SK-N-SH treated with all-trans-retinoic acid at 6 μM for 48 hours (cell line): ENCODE results near the gene GRIK4.

Source experiments
- CSDC2 ChIP-seq: fragments of 250-450 bp; sonication (Bioruptor Pico); IDR thresholded peaks from 2 replicates; pipeline ENCODE4 v1.5.0; 2020; ENCODE audit warnings: mild to moderate bottlenecking, moderate library complexity
- ESRRG ChIP-seq: fragments of 250-450 bp; sonication (Bioruptor Pico); IDR thresholded peaks from 2 replicates; pipeline ENCODE4 v1.6.1; 2021; ENCODE audit warnings: mild to moderate bottlenecking
- OSR1 ChIP-seq: fragments of 250-450 bp; sonication (Bioruptor Pico); IDR thresholded peaks from 2 replicates; pipeline ENCODE4 v1.8.0; 2022; ENCODE audit warnings: moderate library complexity, mild to moderate bottlenecking, inconsistent platforms
- POU6F1 ChIP-seq: fragments of 250-450 bp; sonication (Bioruptor Pico); IDR thresholded peaks from 2 replicates; pipeline ENCODE4 v1.8.0; 2021; ENCODE audit warnings: low read depth, mild to moderate bottlenecking, moderate library complexity, borderline replicate concordance
- SNAI2 ChIP-seq: fragments of 250-450 bp; sonication (Bioruptor Pico); IDR thresholded peaks from 2 replicates; pipeline ENCODE4 v1.5.0; 2020; ENCODE audit warnings: mild to moderate bottlenecking, moderate library complexity
- TOX ChIP-seq: fragments of 250-450 bp; sonication (Bioruptor Pico); IDR thresholded peaks from 2 replicates; pipeline ENCODE4 v1.8.0; 2021; ENCODE audit warnings: mild to moderate bottlenecking, moderate library complexity, borderline replicate concordance
- ZFP3 ChIP-seq: fragments of 250-450 bp; sonication (Bioruptor Pico); IDR thresholded peaks from 2 replicates; pipeline ENCODE4 v1.5.0; 2020; ENCODE audit warnings: mild to moderate bottlenecking, moderate library complexity
- ZFP30 ChIP-seq: fragments of 450-650 bp; formaldehyde crosslinking; IDR thresholded peaks from 2 replicates; pipeline ENCODE4 v1.5.0; 2022; ENCODE audit warnings: mild to moderate bottlenecking, moderate library complexity
- ZNF8 ChIP-seq: fragments of 450-650 bp; formaldehyde crosslinking; IDR thresholded peaks from 2 replicates; pipeline ENCODE4 v1.5.0; 2020; ENCODE audit warnings: mild to moderate bottlenecking, moderate library complexity
- TF ChIP-seq, protein P1 (sequence below): fragments of 250-450 bp; sonication (Bioruptor Pico); IDR thresholded peaks from 2 replicates; pipeline ENCODE4 v1.8.0; 2020; ENCODE audit warnings: mild to moderate bottlenecking, moderate library complexity, borderline replicate concordance

- TF ChIP-seq SNAI2: no peak
- TF ChIP-seq ZFP3 (CRISPR knock-in tag): no peak
- TF ChIP-seq, protein P1, sequence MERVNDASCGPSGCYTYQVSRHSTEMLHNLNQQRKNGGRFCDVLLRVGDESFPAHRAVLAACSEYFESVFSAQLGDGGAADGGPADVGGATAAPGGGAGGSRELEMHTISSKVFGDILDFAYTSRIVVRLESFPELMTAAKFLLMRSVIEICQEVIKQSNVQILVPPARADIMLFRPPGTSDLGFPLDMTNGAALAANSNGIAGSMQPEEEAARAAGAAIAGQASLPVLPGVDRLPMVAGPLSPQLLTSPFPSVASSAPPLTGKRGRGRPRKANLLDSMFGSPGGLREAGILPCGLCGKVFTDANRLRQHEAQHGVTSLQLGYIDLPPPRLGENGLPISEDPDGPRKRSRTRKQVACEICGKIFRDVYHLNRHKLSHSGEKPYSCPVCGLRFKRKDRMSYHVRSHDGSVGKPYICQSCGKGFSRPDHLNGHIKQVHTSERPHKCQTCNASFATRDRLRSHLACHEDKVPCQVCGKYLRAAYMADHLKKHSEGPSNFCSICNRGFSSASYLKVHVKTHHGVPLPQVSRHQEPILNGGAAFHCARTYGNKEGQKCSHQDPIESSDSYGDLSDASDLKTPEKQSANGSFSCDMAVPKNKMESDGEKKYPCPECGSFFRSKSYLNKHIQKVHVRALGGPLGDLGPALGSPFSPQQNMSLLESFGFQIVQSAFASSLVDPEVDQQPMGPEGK (CRISPR knock-in tag): no peak
- TF ChIP-seq CSDC2: no peak
- TF ChIP-seq POU6F1: no peak
- no peak for TF ChIP-seq OSR1
- no peak for TF ChIP-seq ZNF8 (CRISPR knock-in tag)
- TF ChIP-seq TOX (CRISPR knock-in tag): no peak
- no peak for TF ChIP-seq ESRRG (CRISPR knock-in tag)
- no peak for TF ChIP-seq ZFP30
Observed at GRCh38 chr11:120680322-120680721, 168.8 kb downstream of the GRIK4 start.
